ENCODE results near the gene MRPS16. TPM values are rescaled to one million over a fixed set of nuclear protein-coding genes. Genes with fewer than 3 reads are reported as not detected.

MRPS16 gene
- polyA plus RNA-seq, 3 donors, result 76.4 to 92.9 (median 83.2) TPM

GRCh38 chr10:73211106-73211811 is 41.2 kb downstream of the MRPS16 start:
- DNase-seq (ENCODE audit: extremely low read depth in 1 of 11, low read depth in 9 of 11, low spot score in 4 of 11), result no peak

GRCh38 chr10:73210395-73211105 is 41.9 kb downstream of the MRPS16 start:
- DNase-seq (ENCODE audit: extremely low read depth in 1 of 11, low read depth in 9 of 11, low spot score in 4 of 11), result no peak

- DNase-seq (ENCODE audit: extremely low read depth in 1 of 11, low read depth in 9 of 11, low spot score in 4 of 11), result peak in 4 of 11 donors; percentile 1 to 13 (median 7)
These were observed 42.7 kb downstream of the MRPS16 start for GRCh38 chr10:73209705-73210104.

GRCh38 chr10:73207883-73208282 is 44.6 kb downstream of the MRPS16 start:
- DNase-seq (ENCODE audit: extremely low read depth in 1 of 11, low read depth in 9 of 11, low spot score in 4 of 11), result no peak

GRCh38 chr10:73206385-73206784 is 46.1 kb downstream of the MRPS16 start:
- DNase-seq (ENCODE audit: extremely low read depth in 1 of 11, low read depth in 9 of 11, low spot score in 4 of 11), result no peak

GRCh38 chr10:73205890-73206289 is 46.6 kb downstream of the MRPS16 start:
- DNase-seq (ENCODE audit: extremely low read depth in 1 of 11, low read depth in 9 of 11, low spot score in 4 of 11), result no peak

- no peak for DNase-seq (ENCODE audit: extremely low read depth in 1 of 11, low read depth in 9 of 11, low spot score in 4 of 11)
These were observed 47.4 kb downstream of the MRPS16 start for GRCh38 chr10:73205081-73205480.

Other genes starting within 250 kb of the MRPS16 start
- 100 to 1,000 TPM in 1 of 3 donors, 10 to 100 TPM in 2; 79.8 to 113 (median 98.8) TPM for gene P4HA1, start 155.8 kb downstream of the MRPS16 start, polyA plus RNA-seq (ENCODE audit: insufficient read length in 3 of 3)
- gene NUDT13, start 142.2 kb downstream of the MRPS16 start, polyA plus RNA-seq (ENCODE audit: insufficient read length in 3 of 3), result 1 to 10 TPM; 4.8 to 7.2 (median 5.1) TPM
- 10 to 100 TPM; 35.0 to 40.3 (median 40.2) TPM for gene ECD, start 84.6 kb downstream of the MRPS16 start, polyA plus RNA-seq (ENCODE audit: insufficient read length in 3 of 3)
- gene FAM149B1, start 84.5 kb downstream of the MRPS16 start, polyA plus RNA-seq (ENCODE audit: insufficient read length in 3 of 3), result 10 to 100 TPM; 38.4 to 51.2 (median 46.4) TPM
- gene DNAJC9, start 5.4 kb downstream of the MRPS16 start, polyA plus RNA-seq (ENCODE audit: insufficient read length in 3 of 3), result 10 to 100 TPM; 31.0 to 36.6 (median 31.3) TPM
- gene CFAP70, start 106.2 kb upstream of the MRPS16 start, polyA plus RNA-seq (ENCODE audit: insufficient read length in 3 of 3), result 10 to 100 TPM; 11.9 to 22.8 (median 16.7) TPM
- gene ANXA7, start 161.4 kb upstream of the MRPS16 start, polyA plus RNA-seq (ENCODE audit: insufficient read length in 3 of 3), result 10 to 100 TPM; 82.3 to 88.0 (median 87.9) TPM
- 1 to 10 TPM; 1.9 to 5.0 (median 2.5) TPM for gene MSS51, start 180.9 kb upstream of the MRPS16 start, polyA plus RNA-seq (ENCODE audit: insufficient read length in 3 of 3)
- gene PPP3CB, start 243.4 kb upstream of the MRPS16 start, polyA plus RNA-seq (ENCODE audit: insufficient read length in 3 of 3), result 10 to 100 TPM; 60.1 to 66.2 (median 64.0) TPM

Measured in renal cortex interstitium (tissue), 11 donors.